AG04450 (cell line): ENCODE results near the gene LAMP5. TPM values are rescaled to one million over a fixed set of nuclear protein-coding genes. Genes with fewer than 3 reads are reported as not detected.

Source experiments
- CTCF ChIA-PET: fragments of 300-600, 350-600 bp; formaldehyde crosslinking; extraction: SDS; loops from one replicate; lab custom pipeline; 2022; ENCODE audit warnings: antibody characterized with exemption, inconsistent platforms; lab: Charles Lee
- POLR2A ChIA-PET: fragments of 350-600 bp; formaldehyde crosslinking; extraction: SDS; loops from one replicate; lab custom pipeline; 2021; ENCODE audit warnings: antibody characterized with exemption, inconsistent platforms; lab: Yijun Ruan, JAX
- DNase-seq: peaks from one replicate; pipeline ENCODE4 v3.0.0-alpha.2; 2011; ENCODE audit warnings: low read depth, low spot score
- H3K27ac ChIP-seq: one replicate; pipeline ENCODE4 v1.5.1; 2012; ENCODE audit warnings: low read depth, low read length, control low read depth
- H3K27me3 ChIP-seq: one replicate; pipeline ENCODE4 v1.6.0; 2012; ENCODE audit warnings: low read length; ENCODE audit not compliant: control insufficient read depth, insufficient read depth
- H3K4me3 ChIP-seq: 2 replicates; pipeline ENCODE4 v1.5.1; 2011; ENCODE audit warnings: mild to moderate bottlenecking, low read depth, low read length, control low read depth
- H3K9me3 ChIP-seq: 2 replicates; pipeline ENCODE4 v1.5.1; 2012; ENCODE audit warnings: low read length; ENCODE audit not compliant: control insufficient read depth, insufficient read depth
- polyA plus RNA-seq: library from polyadenylated mRNA; depleted of rRNA; stranded (reverse); fragments of >200 nt; gene quantifications from 2 replicates; pipeline ENCODE4 v1.2.3, GENCODE V29; 2011
- TF ChIP-seq, protein P1 (sequence below): IDR thresholded peaks from 2 replicates; pipeline ENCODE4 v1.5.1; 2011; ENCODE audit warnings: low read depth, low read length, control low read depth, inconsistent platforms

Gene LAMP5
- polyA plus RNA-seq, 1 experiment: 0.20 TPM

- Histone ChIP-seq H3K9me3 (no peaks in the 10 kb centered on the region), H3K27me3 (peaks cover 4% of the 10 kb centered on the region), H3K4me3 (no peak overlapping the region), H3K27ac (no peak overlapping the region)
- ChIA-PET CTCF (no interaction called here), POLR2A (interaction anchor here (0.6 kb wide), 1 partner anchor 1072 kb away, joined by 3 read pairs; no protein-coding TSS in a partner anchor)
- TF ChIP-seq, protein P1, sequence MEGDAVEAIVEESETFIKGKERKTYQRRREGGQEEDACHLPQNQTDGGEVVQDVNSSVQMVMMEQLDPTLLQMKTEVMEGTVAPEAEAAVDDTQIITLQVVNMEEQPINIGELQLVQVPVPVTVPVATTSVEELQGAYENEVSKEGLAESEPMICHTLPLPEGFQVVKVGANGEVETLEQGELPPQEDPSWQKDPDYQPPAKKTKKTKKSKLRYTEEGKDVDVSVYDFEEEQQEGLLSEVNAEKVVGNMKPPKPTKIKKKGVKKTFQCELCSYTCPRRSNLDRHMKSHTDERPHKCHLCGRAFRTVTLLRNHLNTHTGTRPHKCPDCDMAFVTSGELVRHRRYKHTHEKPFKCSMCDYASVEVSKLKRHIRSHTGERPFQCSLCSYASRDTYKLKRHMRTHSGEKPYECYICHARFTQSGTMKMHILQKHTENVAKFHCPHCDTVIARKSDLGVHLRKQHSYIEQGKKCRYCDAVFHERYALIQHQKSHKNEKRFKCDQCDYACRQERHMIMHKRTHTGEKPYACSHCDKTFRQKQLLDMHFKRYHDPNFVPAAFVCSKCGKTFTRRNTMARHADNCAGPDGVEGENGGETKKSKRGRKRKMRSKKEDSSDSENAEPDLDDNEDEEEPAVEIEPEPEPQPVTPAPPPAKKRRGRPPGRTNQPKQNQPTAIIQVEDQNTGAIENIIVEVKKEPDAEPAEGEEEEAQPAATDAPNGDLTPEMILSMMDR: no peak
- no peak for DNase-seq
These were observed 51.6 kb downstream of the LAMP5 start for GRCh38 chr20:9565910-9566550.

DNA sequence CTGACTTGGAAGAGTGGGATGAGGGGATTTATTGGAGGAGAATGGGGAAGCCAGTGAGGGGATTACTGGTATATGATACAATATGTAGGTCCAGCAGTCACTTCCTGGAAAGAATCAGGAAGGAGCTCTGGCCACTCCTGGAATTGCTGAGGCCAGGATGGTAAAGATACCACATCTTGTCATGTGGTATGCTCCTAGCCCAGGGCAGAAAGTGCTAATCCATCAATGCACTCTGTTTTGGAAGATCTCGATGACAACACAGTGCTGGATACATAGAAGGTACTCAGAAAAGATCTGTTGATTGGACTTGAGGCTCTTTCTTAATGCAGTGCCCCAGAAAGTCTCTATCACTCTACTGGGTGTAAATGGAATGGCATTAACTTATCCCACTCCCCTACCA, 52.6 kb downstream of the LAMP5 start:
- ChIA-PET POLR2A (interaction anchor here (0.6 kb wide), 1 partner anchor 1071 kb away, joined by 3 read pairs; no protein-coding TSS in a partner anchor), CTCF (no interaction called here)
- TF ChIP-seq, protein P1: no peak
- Histone ChIP-seq H3K27me3 (peaks cover 4% of the 10 kb centered on the region), H3K27ac (no peak overlapping the region), H3K4me3 (no peak overlapping the region), H3K9me3 (no peaks in the 10 kb centered on the region)
- DNase-seq: no peak

- ChIA-PET POLR2A (no interaction called here), CTCF (interaction anchor here (0.6 to 3.2 kb wide), 3 partner anchors 39 to 526 kb away, joined by 3 to 10 read pairs (median 8); no protein-coding TSS in a partner anchor)
- H3K27ac ChIP-seq: no peak overlapping the region
- TF ChIP-seq, protein P1: no peak
- DNase-seq: no peak
- no peaks in the 10 kb centered on the region for H3K9me3 ChIP-seq
- H3K4me3 ChIP-seq: no peak overlapping the region
- H3K27me3 ChIP-seq: peaks cover 7% of the 10 kb centered on the region
These were observed 56.2 kb downstream of the LAMP5 start for GRCh38 chr20:9570612-9571011.

DNA sequence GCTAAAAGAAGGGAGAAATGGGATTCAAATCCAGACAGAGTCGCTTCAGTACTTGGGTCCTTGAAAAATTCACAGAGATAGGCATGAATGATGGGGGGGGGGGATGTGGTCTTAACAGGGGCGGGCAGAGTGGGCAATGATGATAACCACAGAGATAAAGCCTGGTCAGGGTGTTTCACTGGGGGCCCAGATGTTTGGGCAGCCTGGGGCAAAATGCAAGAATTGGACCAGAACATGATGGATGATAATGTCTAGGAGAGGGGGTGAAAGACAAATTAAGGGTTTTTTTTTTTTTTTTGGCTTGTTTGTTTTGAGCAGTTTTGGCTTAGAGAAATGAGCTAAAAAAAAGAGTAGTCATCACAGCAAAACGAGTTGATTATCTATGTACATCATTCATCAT, 57.4 kb downstream of the LAMP5 start:
- ChIA-PET CTCF (interaction anchor here (1.4 to 3.2 kb wide), 2 partner anchors 38 to 164 kb away, joined by 3 to 8 read pairs; no protein-coding TSS in a partner anchor), POLR2A (no interaction called here)
- Histone ChIP-seq H3K27me3 (peaks cover 9% of the 10 kb centered on the region), H3K9me3 (no peaks in the 10 kb centered on the region), H3K4me3 (no peak overlapping the region), H3K27ac (no peak overlapping the region)
- TF ChIP-seq, protein P1: no peak
- no peak for DNase-seq

DNA sequence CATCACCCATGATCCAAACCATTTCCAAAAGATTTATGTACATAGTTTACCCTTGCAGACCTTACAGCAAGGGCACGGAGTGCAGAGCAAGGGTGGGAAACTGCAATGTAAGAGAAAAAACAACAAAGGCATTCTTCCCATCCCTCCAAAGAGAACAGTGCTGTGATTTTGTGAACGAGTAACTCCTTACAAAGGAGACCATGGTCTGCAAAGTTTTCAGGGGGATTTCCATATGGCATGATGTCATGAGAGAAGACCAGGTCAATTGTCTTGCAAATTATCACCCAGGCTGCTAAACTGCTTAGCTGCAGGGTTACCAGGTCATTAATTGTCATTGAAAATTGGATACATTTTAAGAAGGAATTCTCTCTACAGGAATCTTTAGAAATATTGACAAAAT, 58.3 kb downstream of the LAMP5 start:
- no peak for DNase-seq
- H3K4me3 ChIP-seq: no peak overlapping the region
- H3K27ac ChIP-seq: no peak overlapping the region
- H3K9me3 ChIP-seq: no peaks in the 10 kb centered on the region
- CTCF ChIA-PET: interaction anchor here (1.1 to 3.2 kb wide), 2 partner anchors 37 to 164 kb away, joined by 5 to 8 read pairs; no protein-coding TSS in a partner anchor
- TF ChIP-seq, protein P1: no peak
- peaks cover 13% of the 10 kb centered on the region for H3K27me3 ChIP-seq
- POLR2A ChIA-PET: no interaction called here
